ENCODE results near the gene TEAD1. TPM values are rescaled to one million over a fixed set of nuclear protein-coding genes. Genes with fewer than 3 reads are reported as not detected.

The TEAD1 gene
- total RNA-seq, 2 donors from 2014 or later, result 89.6 to 93.8 TPM

DNA sequence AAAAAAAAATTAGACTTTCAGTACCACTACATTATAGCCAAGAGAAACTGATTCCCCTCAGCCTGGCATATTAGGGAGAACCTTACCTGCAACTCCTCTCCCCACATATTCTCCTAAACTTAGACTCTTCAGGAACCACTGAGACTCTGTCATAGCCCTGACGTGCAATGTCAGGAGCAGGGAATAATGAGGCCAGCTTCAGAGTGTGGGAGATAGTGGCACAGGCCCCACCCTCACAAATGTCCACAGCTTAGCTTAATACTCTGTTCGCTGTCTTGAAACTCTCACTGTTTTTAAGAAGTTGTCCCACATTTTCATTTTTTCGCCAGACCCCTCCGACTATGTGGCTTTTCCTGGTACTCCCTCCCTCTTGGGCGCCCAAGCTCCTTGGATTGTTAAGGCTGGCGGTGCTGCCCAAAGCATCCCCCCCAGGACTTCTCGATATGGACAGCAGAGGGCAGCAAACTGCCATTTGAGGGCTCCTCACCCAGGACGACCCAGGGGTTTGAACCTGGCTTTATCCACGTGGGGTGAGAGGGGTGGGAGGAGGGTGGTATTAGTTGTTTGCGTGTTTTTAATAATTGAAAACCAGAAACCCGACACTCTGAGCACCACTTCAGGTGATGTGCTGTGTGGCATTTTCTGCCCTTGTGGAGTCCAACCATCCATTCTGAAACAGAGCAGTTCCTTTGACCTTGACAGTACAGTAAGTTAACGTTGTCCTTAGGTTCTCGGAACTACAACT lies 289.7 kb downstream of the TEAD1 start:
- DNase-seq, result peak; percentile 68
- intact Hi-C loops (cut with DNase I), result loop anchor here (5.0 to 10.0 kb wide), 4 partner anchors 191 to 632 kb away; no protein-coding TSS in a partner anchor

DNA sequence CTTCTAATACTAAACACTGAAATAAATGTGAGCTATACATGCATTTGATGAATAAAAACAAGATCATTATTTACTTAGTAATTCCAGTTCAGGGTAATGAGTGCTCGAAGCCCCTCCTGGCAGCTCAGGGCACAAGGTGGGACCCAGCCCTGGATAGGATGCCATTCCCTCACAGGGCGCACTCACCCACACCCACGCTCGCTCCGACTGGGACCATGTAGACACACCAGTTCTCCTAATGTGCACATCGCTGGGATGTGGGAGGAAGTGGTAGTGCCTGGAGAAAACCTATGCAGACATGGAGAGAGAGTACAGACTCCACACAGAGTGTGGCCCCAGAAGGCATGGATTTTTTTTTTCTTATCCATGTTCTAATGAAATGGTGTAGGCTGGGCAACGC lies 290.4 kb downstream of the TEAD1 start:
- ATAC-seq, result peak in 1 of 2 donors; percentile 25
- intact Hi-C loops (cut with DNase I), result loop anchor here (5.0 to 10.0 kb wide), 5 partner anchors 188 to 632 kb away; no protein-coding TSS in a partner anchor
- DNase-seq, result no peak

More for the DNA sequence above, 289.7 kb downstream of the TEAD1 start:
- ATAC-seq, result peak; percentile 92 to 93

DNA sequence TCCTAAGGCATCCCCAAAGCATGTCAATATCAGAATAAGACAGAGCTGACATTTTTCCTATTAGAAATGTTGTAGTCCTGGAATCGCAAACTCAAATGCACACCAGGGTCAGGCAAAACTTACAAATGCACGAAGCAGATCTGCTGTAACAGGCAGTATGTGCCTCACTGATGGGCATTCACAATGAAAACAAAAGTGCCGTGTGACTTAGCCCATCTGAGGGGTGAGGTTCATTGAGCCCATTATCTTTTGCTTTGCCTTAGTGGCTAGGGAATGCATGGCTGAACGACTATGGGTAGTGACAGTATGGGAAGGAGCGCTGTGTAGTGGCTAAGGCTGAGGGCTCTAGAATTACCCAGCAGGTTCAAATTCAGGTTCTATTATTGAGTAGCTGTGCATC lies 291.8 kb downstream of the TEAD1 start:
- DNase-seq (no peak), ATAC-seq (no peak)
- intact Hi-C loops (cut with DNase I), result loop anchor here (5.0 to 10.0 kb wide), 3 partner anchors 186 to 379 kb away; no protein-coding TSS in a partner anchor

DNA sequence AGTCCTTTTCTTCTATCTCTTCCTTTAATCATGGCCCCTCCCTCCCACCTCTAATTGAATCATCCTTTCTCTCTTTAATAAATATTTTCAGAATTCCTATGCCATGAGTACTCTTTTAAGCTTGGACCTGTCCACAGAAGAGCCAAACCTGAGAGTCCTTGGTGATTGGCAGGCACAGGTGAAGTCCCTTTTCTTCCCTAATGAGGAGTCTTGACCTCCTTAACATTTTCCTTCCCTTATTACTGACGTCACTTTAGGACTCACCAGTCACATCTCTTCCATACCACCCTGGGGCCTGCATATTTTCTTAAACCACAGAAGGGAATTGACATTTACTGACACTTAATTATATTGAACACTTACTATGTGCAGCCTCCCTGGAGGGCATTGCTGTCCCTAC lies 293.9 kb downstream of the TEAD1 start:
- no peak for ATAC-seq
- intact Hi-C loops (cut with DNase I), result loop anchor here (5.0 to 10.0 kb wide), 3 partner anchors 184 to 377 kb away; no protein-coding TSS in a partner anchor

DNA sequence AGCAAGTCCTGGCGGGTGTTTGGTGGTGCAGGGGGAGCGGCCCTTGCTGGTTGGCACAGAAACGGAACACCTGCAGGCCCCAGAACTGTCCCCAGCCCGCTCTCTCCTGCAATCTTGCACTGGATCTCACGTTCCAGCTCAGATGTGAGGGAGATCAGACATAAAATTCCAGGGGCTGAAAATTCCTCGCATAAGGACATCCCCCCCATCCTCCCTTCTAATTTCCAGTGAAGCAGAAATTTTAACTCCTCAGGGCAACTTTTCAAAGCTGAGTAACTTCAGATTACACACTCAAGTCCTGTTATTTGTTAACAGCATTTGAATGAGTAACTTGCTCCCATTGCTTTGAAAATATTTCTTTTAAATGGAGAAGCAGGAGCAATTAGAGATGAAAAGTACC lies 294.6 kb downstream of the TEAD1 start:
- intact Hi-C loops (cut with DNase I), result loop anchor here (5.0 to 10.0 kb wide), 3 partner anchors 183 to 376 kb away; no protein-coding TSS in a partner anchor
- no peak for DNase-seq
- ATAC-seq, result no peak

More for the DNA sequence above, 293.9 kb downstream of the TEAD1 start:
- DNase-seq, result no peak

DNA sequence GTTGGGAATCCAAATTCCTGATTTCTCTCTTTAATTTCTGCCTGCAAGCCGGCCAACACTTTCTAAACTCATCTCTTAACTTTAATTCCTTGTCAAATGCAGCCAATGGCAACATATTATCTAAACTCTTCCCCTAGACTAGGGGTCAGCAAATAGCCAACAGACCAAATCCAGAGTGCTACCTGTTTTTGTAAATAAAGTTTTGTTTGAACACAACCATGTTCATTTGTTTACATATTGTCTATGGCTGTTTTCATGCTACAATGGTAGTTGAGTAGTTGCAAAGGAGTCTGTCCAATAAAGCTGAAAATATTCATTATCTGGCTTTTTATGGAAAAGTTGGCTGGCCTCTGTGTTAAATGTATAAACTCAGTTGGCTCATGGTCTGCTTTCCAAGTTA lies 297.7 kb downstream of the TEAD1 start:
- no peak for ATAC-seq
- DNase-seq, result no peak
- intact Hi-C loops (cut with DNase I), result no loop called here

DNA sequence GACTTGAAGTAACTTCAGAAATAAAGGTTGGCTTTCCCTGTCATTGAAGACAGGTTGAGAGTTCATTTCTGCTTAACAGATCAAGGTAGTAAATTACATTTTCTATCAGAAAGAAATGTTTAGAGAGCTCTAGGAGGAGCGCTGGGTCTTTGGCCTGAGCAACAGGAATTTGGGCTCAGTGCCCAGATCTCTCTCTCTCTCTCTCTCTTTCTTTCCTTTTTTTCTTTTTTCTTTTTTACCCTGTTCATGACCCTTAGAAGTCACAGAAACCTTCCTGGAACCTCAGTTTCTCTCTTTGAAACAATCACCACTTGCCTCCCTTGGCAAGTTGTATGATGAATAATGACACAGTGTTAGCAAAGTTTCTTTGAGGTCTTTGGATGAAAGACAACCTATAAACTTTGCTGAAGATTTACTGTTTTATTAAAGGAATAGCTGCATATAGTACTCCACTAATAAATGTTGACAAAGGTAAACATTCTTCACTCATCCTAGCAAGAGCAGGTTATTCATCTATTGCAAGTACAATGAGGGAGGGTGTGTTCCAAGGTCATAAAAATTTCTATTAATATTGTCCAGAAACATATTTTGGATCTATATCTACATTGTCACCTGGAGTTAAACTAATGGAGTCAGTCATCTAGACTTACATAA lies 299.4 kb downstream of the TEAD1 start:
- intact Hi-C loops (cut with DNase I), result no loop called here
- ATAC-seq (no peak), DNase-seq (no peak)

DNA sequence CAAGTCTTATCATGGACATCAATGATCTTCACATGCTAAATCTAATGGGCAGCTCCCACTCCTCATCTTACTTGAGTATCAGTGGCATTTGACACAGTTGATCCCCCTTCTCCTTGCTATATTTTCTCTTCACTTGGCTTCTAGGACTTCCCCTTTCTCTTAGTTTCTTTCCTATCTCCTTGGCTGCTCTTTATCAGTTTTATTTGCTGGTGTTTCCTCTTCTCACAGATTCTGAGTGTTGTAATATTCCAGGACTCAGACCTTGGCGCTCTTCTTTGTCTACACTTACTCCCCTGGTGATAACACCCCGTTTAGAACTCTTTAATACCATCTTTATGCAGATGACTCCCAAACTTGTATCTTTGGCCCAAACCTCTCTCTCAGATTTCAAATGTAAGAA lies 301.0 kb downstream of the TEAD1 start:
- ATAC-seq (peak in 1 of 2 donors; percentile 24), DNase-seq (no peak)
- intact Hi-C loops (cut with DNase I), result no loop called here

DNA sequence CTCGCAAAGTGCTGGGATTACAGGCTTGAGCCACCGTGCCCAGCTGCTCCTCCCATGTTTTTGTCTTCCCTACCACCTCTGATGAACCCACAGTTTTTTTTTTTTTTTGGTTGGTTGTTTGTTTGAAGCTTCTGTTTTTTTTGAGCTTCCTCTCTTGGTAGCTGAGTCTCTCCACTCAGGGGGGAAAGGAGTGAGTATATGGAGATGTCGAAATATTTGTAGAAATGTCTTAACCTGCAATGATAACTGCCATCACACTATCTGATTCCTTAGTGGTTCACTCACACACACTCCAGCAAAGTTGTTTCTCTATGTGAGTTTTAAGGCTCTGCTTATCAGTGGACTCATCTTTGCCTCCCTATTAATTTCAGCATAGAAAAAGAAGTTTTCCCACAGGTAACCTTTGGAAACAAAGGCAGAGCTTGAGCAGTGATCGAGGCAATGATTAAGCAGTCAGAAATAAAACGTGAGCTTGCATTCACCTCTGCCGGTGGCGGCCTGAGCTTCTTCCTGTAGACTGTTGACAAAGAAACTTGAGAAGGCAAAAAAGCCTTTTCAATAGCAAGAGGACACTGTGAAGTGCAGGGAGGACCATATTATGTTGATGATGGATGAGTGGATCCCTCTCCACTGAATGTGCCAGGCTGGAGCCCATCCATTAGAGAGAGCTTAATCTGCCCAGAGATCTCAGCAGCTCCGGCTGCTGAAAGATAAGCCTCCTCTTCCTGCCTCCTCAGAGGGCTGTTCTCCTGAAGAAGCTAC lies 305.9 kb downstream of the TEAD1 start:
- ATAC-seq (no peak), DNase-seq (no peak)
- intact Hi-C loops (cut with DNase I), result no loop called here

DNA sequence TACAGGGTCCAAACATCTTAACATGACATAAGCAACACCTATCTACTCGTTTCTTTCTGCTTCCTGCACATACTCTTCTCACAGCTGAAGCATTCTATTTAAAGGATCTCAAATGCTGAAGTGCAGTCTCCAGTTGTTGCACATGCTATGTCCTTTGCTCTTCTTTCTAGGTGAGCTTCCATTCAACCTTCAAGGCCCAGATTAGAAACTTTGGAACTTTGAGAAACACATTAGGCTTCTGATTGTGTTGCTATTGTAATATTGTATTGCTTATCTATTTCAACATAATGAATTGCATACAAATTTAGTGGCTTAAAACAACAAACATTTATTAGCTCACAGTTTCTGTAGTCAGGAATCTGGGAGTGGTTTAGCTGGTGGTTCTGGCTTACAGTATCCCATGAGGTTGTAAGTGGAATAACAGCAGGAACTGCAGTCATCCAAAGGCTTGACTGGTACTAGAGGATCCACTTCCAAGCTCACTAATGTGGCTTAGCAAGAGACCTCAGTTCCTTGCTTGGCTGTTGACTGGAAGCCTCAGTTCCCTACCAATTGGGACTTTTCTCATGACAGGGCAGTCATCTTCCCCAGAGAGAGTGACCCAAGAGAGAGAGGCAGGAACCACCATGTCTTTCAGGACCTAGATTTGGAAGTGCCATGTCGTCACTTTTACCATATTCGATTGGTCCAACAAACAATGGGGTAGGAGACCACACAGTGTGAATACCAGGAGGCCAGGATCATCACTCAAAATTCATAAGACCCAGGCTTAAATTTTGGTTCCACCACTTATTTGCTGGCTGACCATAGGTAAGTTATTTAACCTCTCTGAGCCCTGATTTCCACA lies 307.7 kb downstream of the TEAD1 start:
- intact Hi-C loops (cut with DNase I), result no loop called here

DNA sequence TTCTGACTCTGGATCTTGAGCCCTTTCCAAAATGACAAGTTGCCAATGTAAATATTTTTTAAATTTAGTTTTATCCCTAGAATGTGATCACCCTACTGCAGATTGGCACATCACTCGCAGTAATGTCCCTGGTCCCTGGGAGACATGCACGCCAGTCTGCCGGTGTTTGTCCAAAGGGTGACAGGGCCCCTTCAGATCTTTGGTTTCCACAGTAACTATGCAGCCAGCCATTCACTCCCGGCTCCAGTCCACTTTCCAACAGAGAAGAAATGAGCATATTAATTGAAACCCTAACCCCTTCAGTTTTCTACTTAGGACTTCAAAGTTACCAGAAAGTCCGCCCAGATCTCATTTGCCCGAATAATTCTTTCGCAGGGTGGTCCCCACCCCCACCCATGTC lies 309.1 kb downstream of the TEAD1 start:
- intact Hi-C loops (cut with DNase I), result no loop called here
- ATAC-seq (no peak), DNase-seq (no peak)

More for the DNA sequence above, 307.7 kb downstream of the TEAD1 start:
- DNase-seq, result no peak
- no peak for ATAC-seq

DNA sequence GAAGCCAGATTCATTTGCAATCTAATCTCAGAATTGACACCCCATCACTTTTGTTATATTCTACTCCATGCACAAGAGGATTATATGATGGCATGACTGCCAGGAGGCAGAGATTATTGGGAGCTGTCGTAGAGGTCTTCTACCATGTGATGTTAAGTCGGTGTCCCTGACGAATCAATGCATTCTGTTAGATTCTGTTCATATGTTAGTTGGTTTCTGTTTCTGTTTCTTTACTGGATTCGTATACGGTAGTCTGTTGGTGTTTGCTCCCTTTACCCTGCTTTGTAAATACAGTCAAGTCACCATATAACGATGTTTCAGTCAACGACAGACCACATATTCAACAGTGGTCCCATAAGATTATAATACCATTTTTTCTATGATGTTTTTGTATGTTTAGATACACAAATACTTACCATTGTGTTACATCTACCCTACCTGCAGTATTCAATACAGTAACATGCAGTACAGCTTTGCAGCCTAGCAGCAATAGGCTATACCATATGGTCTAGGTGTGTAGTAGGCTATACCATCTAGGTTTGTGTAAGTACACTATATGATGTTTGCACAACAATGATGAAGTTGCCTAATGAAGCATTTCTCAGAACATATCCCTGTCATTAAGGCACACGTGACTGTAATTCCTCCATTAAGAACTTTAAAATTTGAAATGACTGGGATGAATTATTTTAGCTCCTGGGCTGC lies 312.1 kb downstream of the TEAD1 start:
- peak in 1 of 2 donors; percentile 30 for ATAC-seq
- DNase-seq, result no peak
- intact Hi-C loops (cut with DNase I), result no loop called here

DNA sequence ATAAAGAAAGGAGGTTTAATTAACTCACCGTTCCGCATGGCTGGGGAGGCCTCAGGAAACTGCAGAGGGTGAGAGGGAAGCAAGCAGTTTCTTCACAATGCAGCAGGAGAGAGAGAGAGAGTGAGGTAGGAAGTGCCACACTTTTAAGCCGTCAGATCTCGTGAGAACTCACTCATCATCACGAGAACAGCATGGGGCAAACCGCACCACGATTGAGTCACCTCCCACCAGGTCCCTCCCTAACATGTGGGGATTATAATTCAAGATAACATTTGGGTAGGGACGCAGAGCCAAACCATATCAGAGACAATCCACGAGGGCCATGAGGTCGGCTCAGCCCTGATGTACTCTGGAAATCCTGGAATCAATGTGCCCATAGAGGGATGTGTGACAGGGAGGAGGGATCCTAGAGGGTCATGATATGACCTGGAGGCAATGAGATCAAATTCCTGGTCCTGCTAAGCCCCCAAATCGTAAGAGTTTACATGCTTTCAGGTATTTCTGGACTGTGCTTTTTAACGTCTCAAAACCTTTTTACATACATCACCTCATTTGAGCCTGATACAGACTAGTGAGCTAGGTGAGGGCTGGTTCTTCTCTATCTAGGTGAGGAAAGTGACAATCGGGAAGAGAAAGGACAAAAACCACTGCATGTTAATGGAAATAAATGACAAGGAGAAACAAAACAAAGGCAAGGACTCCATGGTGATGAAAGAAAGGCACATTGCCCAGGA lies 315.4 kb downstream of the TEAD1 start:
- intact Hi-C loops (cut with DNase I), result no loop called here
- DNase-seq, result no peak
- ATAC-seq, result no peak

DNA sequence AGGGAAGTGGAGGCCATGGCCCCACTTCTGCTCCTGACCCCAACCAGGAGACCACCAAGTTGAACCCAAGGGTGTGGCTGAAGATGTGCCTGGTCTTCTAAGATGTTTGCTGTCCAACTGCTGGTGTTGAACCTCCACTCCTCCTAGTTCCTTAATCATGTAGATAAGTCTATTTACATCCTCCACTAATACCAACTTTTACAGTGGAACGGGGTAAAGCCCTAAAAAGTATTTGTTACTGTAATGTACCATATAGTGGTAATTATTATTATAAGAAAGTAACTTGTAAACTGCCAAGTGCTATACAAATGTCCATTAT lies 315.9 kb downstream of the TEAD1 start:
- ATAC-seq (no peak), DNase-seq (no peak)
- intact Hi-C loops (cut with DNase I), result no loop called here

DNA sequence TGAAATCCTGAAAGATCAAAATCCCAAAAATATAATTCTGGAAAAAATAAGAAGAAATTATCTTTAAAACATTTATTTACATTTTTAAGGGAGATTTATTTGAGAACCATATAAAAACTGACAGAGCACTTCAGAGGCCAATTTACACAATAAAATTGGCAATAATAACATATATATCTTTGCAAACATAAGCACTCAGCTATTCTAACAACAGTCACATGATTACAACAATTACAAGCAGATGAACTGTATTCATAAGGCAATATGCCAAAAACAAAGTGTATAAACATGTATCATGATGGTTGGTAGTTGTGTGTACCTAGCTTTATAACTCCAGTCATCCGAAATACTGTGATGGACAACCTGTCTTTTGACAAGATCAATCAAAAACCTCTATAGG lies 317.2 kb downstream of the TEAD1 start:
- intact Hi-C loops (cut with DNase I), result no loop called here
- ATAC-seq, result no peak
- no peak for DNase-seq

DNA sequence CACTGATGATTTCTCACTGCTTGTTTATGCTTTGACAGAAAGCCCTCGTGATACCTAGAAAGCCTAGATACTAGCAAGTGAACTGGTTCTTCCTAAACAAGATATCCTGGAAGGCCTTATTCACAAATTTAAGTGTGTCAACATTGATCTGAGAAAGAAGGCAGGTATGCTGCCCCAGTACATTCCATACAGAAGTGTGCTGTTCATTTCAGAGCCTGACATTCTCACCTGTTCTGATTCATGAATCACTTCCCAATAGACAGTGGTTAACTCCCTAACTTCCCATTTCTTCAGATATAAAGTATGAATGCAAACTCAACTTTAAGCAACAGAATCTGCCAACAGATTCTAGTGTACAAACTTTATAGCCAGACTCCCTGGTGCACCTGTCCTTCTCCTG lies 319.4 kb downstream of the TEAD1 start:
- intact Hi-C loops (cut with DNase I), result no loop called here
- DNase-seq, result no peak
- ATAC-seq, result no peak
